Activated CD8-positive, alpha-beta memory T cell treated with anti-CD3 and anti-CD28 coated beads for 1 hour (primary cell): ENCODE measurements around the gene AHSA1.

Source experiments
- DNase-seq, 2 donors: peaks; one replicate each; pipeline ENCODE4 v3.0.0-alpha.2; 2020; ENCODE audit warnings: low read depth in 1 of 2; ENCODE audit errors: extremely low read depth in 1 of 2

AHSA1 gene

GRCh38 chr14:77507762-77508161 is 49.9 kb downstream of the AHSA1 start:
- DNase-seq: no peak

GRCh38 chr14:77508249-77508648 is 50.4 kb downstream of the AHSA1 start:
- no peak for DNase-seq

DNA sequence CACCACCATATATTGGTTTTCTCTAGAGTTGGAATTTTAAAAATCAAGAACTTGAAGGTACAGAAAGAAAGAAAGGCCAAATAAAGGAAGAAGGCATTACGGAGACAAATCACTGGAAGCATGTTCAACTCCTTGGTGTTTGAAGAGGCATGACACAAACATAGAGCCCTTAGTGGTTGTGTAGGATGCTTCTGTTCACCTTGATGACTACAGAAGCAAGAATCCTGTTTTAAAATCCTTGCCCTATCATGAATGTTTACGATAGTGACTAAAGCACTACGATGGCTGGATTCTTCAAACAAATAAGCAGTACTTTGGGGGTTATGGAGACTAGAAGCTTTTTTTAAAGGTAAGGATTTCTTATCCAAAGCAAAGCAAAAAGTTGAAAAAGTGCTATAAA is 51.0 kb downstream of the AHSA1 start:
- no peak for DNase-seq

DNA sequence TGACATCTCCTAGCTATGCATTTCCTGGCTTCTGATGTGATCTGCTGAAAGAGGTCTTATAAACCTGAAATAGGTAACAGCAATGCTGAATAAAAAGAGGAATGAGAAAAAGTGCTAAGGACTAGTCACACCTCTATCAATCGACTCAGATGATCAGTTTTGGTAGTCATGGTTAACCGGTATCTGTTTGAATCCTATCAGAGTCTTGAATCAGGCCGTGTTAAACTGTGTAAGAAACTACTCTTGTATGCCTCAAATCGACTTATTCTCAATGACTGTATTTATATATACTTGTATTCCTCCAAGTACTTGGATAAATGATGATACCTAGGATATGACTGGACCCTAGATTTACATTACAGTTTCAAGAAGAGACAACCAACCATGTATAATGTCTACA is 51.5 kb downstream of the AHSA1 start:
- no peak for DNase-seq

DNA sequence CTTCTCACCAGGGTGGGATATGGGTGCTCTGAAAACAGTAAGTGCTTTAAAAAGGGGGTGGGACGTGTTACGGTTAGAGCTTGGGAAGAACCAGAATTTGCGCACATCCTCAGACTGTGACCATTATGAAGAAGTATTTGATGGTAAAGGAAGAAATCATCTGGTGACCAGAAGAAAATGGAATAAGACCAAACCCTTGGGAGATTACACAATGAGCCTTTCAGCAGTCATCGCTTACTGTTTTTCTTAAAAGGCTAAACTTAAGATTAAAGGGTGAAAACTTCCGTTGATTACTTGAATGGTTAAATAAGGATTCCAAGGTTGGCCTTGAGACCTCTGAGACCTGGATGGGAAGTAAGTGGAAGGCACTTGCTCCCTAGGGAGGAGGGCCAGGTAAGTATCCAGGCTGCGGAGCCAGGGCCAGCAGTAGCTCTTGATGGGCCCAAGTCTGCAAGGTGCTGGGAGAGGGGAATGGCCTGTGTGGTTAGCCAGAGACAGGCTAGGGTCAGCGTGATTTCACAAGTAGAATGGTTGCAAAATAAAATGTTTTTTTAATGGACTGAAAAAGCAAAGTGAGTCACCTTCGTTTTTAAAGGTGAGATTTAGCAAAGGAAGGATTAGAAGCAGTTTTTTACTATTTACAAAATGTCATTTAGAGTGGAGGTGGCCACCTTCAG is 53.7 kb downstream of the AHSA1 start:
- no peak for DNase-seq

- DNase-seq: no peak
Observed at GRCh38 chr14:77516126-77516525, 58.2 kb downstream of the AHSA1 start.
